ENCODE results near the gene DISC1.

Gene DISC1

GRCh38 chr1:231695439-231696255 is 69.1 kb downstream of the DISC1 start:
- DNase-seq (ENCODE audit: low read depth) = no peak

GRCh38 chr1:231699784-231700183 is 73.2 kb downstream of the DISC1 start:
- no peak for DNase-seq (ENCODE audit: low read depth)

- DNase-seq (ENCODE audit: low read depth) = no peak
Measured at GRCh38 chr1:231701306-231701705, 74.7 kb downstream of the DISC1 start.

- no peak for DNase-seq (ENCODE audit: low read depth)
Measured at GRCh38 chr1:231702331-231702730, 75.7 kb downstream of the DISC1 start.

- DNase-seq (ENCODE audit: low read depth) = peak; percentile 10
Measured at GRCh38 chr1:231702804-231703203, 76.2 kb downstream of the DISC1 start.

GRCh38 chr1:231705806-231706760 is 79.5 kb downstream of the DISC1 start:
- no peak for DNase-seq (ENCODE audit: low read depth)

GRCh38 chr1:231706934-231707333 is 80.3 kb downstream of the DISC1 start:
- no peak for DNase-seq (ENCODE audit: low read depth)

- no peak for DNase-seq (ENCODE audit: low read depth)
Measured at GRCh38 chr1:231707407-231707806, 80.8 kb downstream of the DISC1 start.

- no peak for DNase-seq (ENCODE audit: low read depth)
Measured at GRCh38 chr1:231708394-231708793, 81.8 kb downstream of the DISC1 start.

- no peak for DNase-seq (ENCODE audit: low read depth)
Measured at GRCh38 chr1:231714440-231714839, 87.8 kb downstream of the DISC1 start.

- DNase-seq (ENCODE audit: low read depth) = no peak
Measured at GRCh38 chr1:231715816-231716722, 89.5 kb downstream of the DISC1 start.

GRCh38 chr1:231716879-231717278 is 90.3 kb downstream of the DISC1 start:
- DNase-seq (ENCODE audit: low read depth) = no peak

GRCh38 chr1:231719485-231720183 is 93.0 kb downstream of the DISC1 start:
- DNase-seq (ENCODE audit: low read depth) = no peak

GRCh38 chr1:231720652-231721325 is 94.2 kb downstream of the DISC1 start:
- DNase-seq (ENCODE audit: low read depth) = no peak

- DNase-seq (ENCODE audit: low read depth) = no peak
Measured at GRCh38 chr1:231721436-231721835, 94.8 kb downstream of the DISC1 start.

- DNase-seq (ENCODE audit: low read depth) = no peak
Measured at GRCh38 chr1:231722356-231722755, 95.8 kb downstream of the DISC1 start.

- DNase-seq (ENCODE audit: low read depth) = no peak
Measured at GRCh38 chr1:231723146-231723545, 96.6 kb downstream of the DISC1 start.

GRCh38 chr1:231724041-231724440 is 97.5 kb downstream of the DISC1 start:
- no peak for DNase-seq (ENCODE audit: low read depth)

- DNase-seq (ENCODE audit: low read depth) = peak; percentile 16
Measured at GRCh38 chr1:231724876-231725647, 98.5 kb downstream of the DISC1 start.

GRCh38 chr1:231727171-231727570 is 100.6 kb downstream of the DISC1 start:
- no peak for DNase-seq (ENCODE audit: low read depth)

Measured in GM04504 (cell line).